ENCODE measurements around the gene BCAN.

The BCAN gene

GRCh38 chr1:156644146-156644545 is 2.2 kb downstream of the BCAN start:
- DNase-seq = no peak

GRCh38 chr1:156644640-156645039 is 2.7 kb downstream of the BCAN start:
- DNase-seq = no peak

GRCh38 chr1:156645056-156645455 is 3.1 kb downstream of the BCAN start:
- no peak for DNase-seq

GRCh38 chr1:156645666-156646065 is 3.7 kb downstream of the BCAN start:
- DNase-seq = no peak

- DNase-seq = no peak
Measured at GRCh38 chr1:156646738-156647211, 4.9 kb downstream of the BCAN start.

- no peak for DNase-seq
Measured at GRCh38 chr1:156647351-156647750, 5.4 kb downstream of the BCAN start.

- DNase-seq = no peak
Measured at GRCh38 chr1:156648496-156648895, 6.6 kb downstream of the BCAN start.

GRCh38 chr1:156648951-156649350 is 7.0 kb downstream of the BCAN start:
- DNase-seq = no peak

GRCh38 chr1:156652131-156652991 is 10.4 kb downstream of the BCAN start:
- no peak for DNase-seq

- no peak for DNase-seq
Measured at GRCh38 chr1:156652992-156653355, 11.1 kb downstream of the BCAN start.

- no peak for DNase-seq
Measured at GRCh38 chr1:156654700-156655099, 12.8 kb downstream of the BCAN start.

GRCh38 chr1:156655151-156655903 is 13.4 kb downstream of the BCAN start:
- no peak for DNase-seq

GRCh38 chr1:156655904-156656516 is 14.1 kb downstream of the BCAN start:
- DNase-seq = no peak

- DNase-seq = peak; percentile 77
Measured at GRCh38 chr1:156656806-156657740, 15.2 kb downstream of the BCAN start.

GRCh38 chr1:156657741-156658319 is 15.9 kb downstream of the BCAN start:
- DNase-seq = no peak

- no peak for DNase-seq
Measured at GRCh38 chr1:156658496-156658895, 16.6 kb downstream of the BCAN start.

- DNase-seq = no peak
Measured at GRCh38 chr1:156658945-156659574, 17.1 kb downstream of the BCAN start.

- no peak for DNase-seq
Measured at GRCh38 chr1:156659661-156659987, 17.7 kb downstream of the BCAN start.

- peak; percentile 93 for DNase-seq
Measured at GRCh38 chr1:156659988-156660751, 18.3 kb downstream of the BCAN start.

- no peak for DNase-seq
Measured at GRCh38 chr1:156660752-156661112, 18.8 kb downstream of the BCAN start.
